ENCODE measurements around the gene RASGRP2. TPM values are rescaled to one million over a fixed set of nuclear protein-coding genes. Genes with fewer than 3 reads are reported as not detected.

Gene RASGRP2
- total and polyA plus RNA-seq, 2 of the 8 experiments (the other 6 are each of a cell fraction or from before 2014, with no cell fraction given), result 40.6 to 45.7 TPM

DNA sequence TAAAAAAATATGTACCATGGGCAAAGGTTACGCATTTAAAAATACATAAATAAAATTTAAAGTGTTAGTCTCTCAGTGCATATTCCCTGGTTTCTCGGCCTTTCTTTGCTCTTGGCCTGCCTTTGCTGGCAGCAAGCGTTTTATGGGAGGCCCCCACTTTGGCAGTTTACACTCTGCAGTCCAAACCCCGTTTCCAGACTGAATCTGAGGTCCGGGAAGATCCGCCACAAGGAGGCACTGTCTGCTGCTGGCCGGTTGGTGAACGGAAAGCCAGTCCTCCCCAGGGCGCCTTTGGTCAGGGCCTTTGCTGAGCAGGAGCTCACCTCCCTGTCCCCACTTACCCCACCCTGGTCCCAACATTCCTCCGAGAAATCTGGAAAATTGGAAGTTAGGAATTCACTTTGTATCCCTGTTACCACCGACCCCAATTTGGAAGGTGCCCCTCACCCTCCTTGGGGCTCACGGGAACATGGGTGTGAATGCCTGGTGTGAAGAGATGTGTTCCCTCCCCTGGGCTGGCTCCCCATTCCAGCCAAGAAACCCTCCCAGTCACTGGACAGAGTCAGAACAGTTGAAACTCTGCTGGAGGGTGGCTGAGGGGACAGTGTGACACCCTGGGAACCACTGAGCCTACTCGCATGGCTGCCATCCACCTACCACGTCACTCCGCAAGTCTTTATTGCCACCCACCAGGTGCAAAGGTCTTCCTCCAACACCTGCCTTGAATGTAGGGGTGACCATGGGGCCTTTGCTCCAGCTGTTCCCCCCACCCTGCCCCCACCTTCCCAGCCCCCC lies 43.8 kb upstream of the RASGRP2 start:
- no peak overlapping the region for H2BK120ac ChIP-seq (replicated peaks; ENCODE audit: low read depth, low read length)
- no peaks in the 10 kb centered on the region for H3K27me3 ChIP-seq (replicated peaks in 1 of 4; ENCODE audit: control insufficient read depth in 3 of 4, extremely low read depth in 1 of 4, insufficient read depth in 3 of 4, low read length in 3 of 4)
- no peaks in the 10 kb centered on the region for H3K79me2 ChIP-seq (ENCODE audit: control insufficient read depth in 1 of 2, insufficient read depth in 2 of 2, low read length in 2 of 2)
- H3K4me2 ChIP-seq (ENCODE audit: insufficient read depth in 1 of 2, low read depth in 2 of 2, low read length in 2 of 2), result no peak overlapping the region
- H2AK5ac ChIP-seq (ENCODE audit: low read depth, low read length), result no peak overlapping the region
- no peak overlapping the region for H3K23ac ChIP-seq (ENCODE audit: insufficient read length)
- ChIA-PET CTCF (ENCODE audit: partially characterized antibody) (interaction anchor here (0.7 to 5.2 kb wide), 15 partner anchors 9 to 322 kb away, joined by 3 to 31 read pairs (median 3); partner anchors contain the start of genes CDC42BPG, MEN1 and SF1), POLR2A (ENCODE audit: partially characterized antibody) (interaction anchor here (0.9 to 1.8 kb wide), 4 partner anchors 9 to 18 kb away, joined by 3 to 4 read pairs (median 4); partner anchors contain the start of gene SF1)
- no peaks in the 10 kb centered on the region for H3K9me3 ChIP-seq (ENCODE audit: insufficient read depth in 2 of 2, low read depth in 1 of 2, low read length in 1 of 2)
- H2BK20ac ChIP-seq (ENCODE audit: low read length), result no peak overlapping the region
- no peak overlapping the region for H3K4me3 ChIP-seq (ENCODE audit: extremely low read depth in 1 of 4, insufficient read depth in 2 of 4, low read depth in 3 of 4, low read length in 4 of 4)
- H4K20me1 ChIP-seq (replicated peaks in 1 of 2; ENCODE audit: control insufficient read depth in 1 of 2, insufficient read depth in 2 of 2, low read length in 2 of 2), result peaks cover 0 to 3% of the 10 kb centered on the region in 2 experiments
- H4K8ac ChIP-seq (ENCODE audit: extremely low read depth, insufficient read depth, low read length), result peak overlapping the region; percentile 82; the same call in 1 of the 2 replicates
- no peak overlapping the region for H3K18ac ChIP-seq (ENCODE audit: extremely low read depth, low read length)
- peak; percentile 48 for FAIRE-seq
- H3K14ac ChIP-seq (ENCODE audit: insufficient read length), result no peak overlapping the region
- no peaks in the 10 kb centered on the region for H3K23me2 ChIP-seq (ENCODE audit: low read depth, low read length)
- no peak overlapping the region for H4K91ac ChIP-seq (replicated peaks; ENCODE audit: insufficient read length, low read length)
- no peak overlapping the region for H2AFZ ChIP-seq (ENCODE audit: low read length)
- H2BK12ac ChIP-seq (ENCODE audit: low read depth, low read length), result 0 out of 2 replicates have a peak overlapping the region, but pooled peaks have one; percentile 44
- H3K4me1 ChIP-seq (replicated peaks in 1 of 4; ENCODE audit: control insufficient read depth in 3 of 4, insufficient read depth in 4 of 4, low read length in 3 of 4), result no peaks in the 10 kb centered on the region
- no peaks in the 10 kb centered on the region for H3K79me1 ChIP-seq (ENCODE audit: low read depth, low read length)
- H3K56ac ChIP-seq (replicated peaks; ENCODE audit: insufficient read length, low read depth, low read length), result no peak overlapping the region
- H3K36me3 ChIP-seq (ENCODE audit: control insufficient read depth in 2 of 4, insufficient read depth in 4 of 4, low read length in 3 of 4), result no peaks in the 10 kb centered on the region
- DNase-seq (ENCODE audit: low read depth in 1 of 2, low spot score in 2 of 2), result peak in 1 of 2 experiments; percentile 89
- H2BK15ac ChIP-seq (ENCODE audit: low read length), result 0 out of 2 replicates have a peak overlapping the region, but pooled peaks have one; percentile 77
- WGBS, 2 experiments (ENCODE audit: extremely low coverage in 1 of 2, insufficient coverage in 1 of 2, insufficient read length in 1 of 2, insufficient replicate concordance in 2 of 2, low coverage in 1 of 2, low lambda C conversion rate in 2 of 2, missing lambda C conversion rate in 1 of 2), result 52% methylated on average over 15 of the region's 15 CpGs; no CpG with 5 or more reads in 1 of the 2 experiments
- no peak overlapping the region for H3K9ac ChIP-seq (replicated peaks in 1 of 4; ENCODE audit: extremely low read depth in 1 of 4, low read depth in 3 of 4, low read length in 3 of 4)
- peak overlapping the region; percentile 32; the same call in 1 of the 2 replicates for H2BK5ac ChIP-seq (ENCODE audit: low read depth, low read length)
- H3K4ac ChIP-seq (replicated peaks; ENCODE audit: insufficient read length, low read depth, low read length), result no peak overlapping the region
- no peak overlapping the region for H3K27ac ChIP-seq (ENCODE audit: low read depth, low read length)
- no peak overlapping the region for H4K5ac ChIP-seq (ENCODE audit: insufficient read length, low read depth, low read length)
- TF ChIP-seq TAF7 (optimal IDR thresholded peaks at IDR 0.05; ENCODE audit: borderline replicate concordance, low read depth, low read length) (no peak), RAD21 (IDR thresholded peaks at IDR 0.05 in 1 of 2, conservative IDR thresholded peaks at IDR 0.05 in 1 of 2; ENCODE audit: low read depth in 2 of 2, low read length in 2 of 2) (peak; percentile 73 to 82)
